Smooth muscle cell of the brain vasculature (primary cell): ENCODE measurements around the gene MVD.

Source experiments
- DNase-seq: peaks from one replicate; pipeline ENCODE4 v3.0.0-alpha.2; 2012; ENCODE audit warnings: low read depth, low spot score

MVD gene

GRCh38 chr16:88655733-88656281 lies 7.1 kb downstream of the MVD start:
- no peak for DNase-seq

GRCh38 chr16:88655053-88655732 lies 7.7 kb downstream of the MVD start:
- DNase-seq: no peak

DNA sequence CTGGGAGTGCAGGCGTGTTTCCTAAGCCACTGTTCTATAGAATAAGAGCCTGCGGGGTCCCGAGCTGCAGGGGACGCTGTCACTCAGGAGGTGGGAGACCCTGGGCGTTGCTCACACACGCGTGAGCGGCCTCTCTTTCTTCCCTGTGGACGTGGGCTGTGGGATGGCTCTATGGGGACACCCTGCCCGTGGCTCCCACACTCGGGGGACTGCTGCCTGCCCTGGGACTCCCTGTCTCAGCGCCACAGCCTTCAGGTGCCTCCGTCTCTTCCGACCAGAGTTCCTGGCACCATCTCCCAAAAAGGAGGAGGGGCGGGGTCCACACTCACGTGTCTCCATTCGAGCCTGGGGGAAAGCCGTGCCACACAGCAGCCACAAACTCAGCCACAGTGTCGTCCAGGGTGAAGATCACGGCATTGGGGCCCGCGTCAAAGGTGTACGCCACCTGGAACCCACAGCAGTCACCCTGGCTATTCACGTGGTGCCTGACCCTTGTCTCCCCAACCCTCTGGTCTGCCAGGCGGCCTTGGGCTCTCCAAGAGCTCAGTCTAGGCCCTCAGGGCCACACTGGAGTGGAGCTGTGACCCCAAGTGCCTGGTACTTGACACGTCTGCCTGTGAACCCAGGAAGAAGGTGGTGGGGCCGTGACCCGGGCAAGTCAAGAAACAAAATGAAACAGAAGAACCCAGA lies 8.4 kb downstream of the MVD start:
- DNase-seq: no peak

DNA sequence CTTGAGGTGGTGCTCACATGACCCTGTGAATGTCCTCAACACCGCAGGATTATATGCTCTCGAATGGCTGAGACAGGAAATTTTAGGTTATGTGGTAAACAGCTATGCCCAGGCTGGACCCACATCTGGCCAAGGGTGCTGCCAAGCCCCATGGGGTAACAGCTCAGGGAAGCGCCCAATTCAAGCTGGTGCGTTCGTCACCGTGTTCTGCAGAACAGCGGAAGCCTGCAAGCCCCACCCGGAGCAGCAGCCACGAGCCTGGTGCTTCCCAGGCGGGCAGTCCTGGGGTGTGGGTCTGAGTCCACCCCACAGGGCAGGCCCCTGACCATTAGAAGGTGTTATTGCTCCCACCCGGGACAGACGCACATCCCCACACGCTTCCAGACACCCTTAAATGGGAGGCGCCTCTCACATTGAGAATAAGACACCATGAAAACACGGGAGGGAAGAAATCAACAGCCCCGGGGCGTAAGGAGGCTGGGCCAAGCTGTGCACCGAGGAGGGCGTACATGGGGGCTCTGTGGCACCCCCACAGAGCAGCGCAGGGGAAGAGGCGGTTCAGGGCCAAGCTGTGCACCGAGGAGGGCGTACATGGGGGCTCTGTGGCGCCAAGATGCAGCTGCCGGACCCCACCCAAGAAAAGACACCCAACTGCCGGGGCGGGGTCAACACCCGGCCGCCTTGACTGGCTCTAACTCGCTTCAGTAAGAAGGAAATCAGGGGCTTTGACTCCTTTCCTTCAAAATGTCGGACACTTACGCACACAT lies 9.1 kb downstream of the MVD start:
- no peak for DNase-seq

- DNase-seq: no peak
These were observed 9.8 kb downstream of the MVD start for GRCh38 chr16:88653101-88653500.

DNA sequence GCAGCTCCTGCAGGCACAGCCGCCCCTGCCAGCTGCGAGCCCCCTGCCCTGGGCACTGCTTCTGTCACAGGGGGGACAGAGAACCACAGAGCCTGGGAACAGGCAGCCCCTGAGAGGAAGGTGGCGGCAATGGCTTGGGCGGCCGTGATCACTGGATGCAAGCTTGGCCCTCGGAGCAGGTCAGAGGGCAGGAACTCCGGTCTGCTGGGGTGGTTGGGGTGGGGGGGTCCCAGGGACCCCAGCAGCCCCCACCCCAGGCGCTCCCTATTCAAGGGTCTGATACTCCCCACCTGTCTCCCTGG lies 10.2 kb downstream of the MVD start:
- DNase-seq: no peak

GRCh38 chr16:88651989-88652761 lies 10.7 kb downstream of the MVD start:
- no peak for DNase-seq

DNA sequence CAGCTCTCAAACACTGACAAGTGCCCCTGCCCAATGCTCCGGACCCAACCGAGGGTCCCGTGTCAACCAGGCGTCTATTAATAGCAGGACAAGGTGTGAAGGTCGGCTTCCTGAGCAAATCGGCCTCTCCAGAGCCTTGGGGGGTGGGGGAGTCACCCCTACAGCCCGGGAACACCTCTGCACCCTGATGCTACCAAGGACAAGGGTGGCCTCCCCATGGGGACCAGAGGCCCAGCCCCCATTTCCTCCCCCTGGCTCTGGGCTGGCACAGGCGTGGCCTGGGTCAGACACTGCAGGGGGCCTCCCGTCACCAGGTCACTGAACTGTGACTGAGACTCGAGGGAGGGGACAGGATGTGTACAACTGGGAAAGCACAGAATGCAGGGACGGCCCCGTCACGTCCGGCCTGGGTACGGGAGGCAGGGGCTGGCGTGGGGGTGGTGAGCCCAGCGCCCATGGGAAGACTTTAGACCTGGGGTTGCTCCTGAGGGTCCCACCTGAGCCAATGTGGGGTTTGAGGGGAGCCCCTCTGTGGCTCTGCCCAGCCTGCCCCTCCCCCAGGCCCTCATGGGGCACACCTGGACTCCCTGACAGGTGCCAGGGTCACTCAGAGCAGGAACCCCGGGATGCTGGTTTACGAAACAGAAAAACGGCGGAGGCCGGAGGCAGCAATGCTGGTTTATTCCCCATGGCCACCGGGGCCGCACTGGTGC lies 11.5 kb downstream of the MVD start:
- no peak for DNase-seq

DNA sequence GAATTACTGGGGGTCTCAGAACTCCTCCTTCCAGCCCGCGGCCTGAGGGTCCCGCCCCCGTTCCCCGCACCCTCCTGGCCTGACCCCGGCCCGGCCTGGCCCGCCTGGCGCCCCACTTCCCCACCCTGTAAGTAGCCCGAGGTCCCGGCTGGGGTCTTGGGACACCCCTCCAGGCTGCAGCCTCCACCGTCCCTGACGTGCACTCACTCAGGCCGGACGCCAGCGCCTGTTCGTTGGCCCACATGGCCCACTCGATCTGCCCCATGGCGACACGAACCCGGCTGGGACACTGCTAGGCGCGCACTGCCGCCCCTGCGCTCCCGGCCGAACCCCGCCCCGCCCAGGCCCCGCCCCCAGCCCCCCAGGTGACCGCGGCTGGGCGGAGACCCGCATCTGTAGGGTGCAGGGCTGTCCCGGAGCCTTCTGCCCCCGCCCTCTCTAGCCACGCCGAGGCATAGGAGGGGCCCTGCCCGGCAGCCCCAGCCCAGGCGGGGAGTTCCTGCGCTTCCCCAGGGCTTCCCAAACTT lies 12.1 kb downstream of the MVD start, which contains the start of gene CYBA:
CYBA (minus strand) TSS at position 305 of the 527 bp plus-strand sequence; CDS start at position 265, 40 bp downstream.
- DNase-seq: no peak

DNA sequence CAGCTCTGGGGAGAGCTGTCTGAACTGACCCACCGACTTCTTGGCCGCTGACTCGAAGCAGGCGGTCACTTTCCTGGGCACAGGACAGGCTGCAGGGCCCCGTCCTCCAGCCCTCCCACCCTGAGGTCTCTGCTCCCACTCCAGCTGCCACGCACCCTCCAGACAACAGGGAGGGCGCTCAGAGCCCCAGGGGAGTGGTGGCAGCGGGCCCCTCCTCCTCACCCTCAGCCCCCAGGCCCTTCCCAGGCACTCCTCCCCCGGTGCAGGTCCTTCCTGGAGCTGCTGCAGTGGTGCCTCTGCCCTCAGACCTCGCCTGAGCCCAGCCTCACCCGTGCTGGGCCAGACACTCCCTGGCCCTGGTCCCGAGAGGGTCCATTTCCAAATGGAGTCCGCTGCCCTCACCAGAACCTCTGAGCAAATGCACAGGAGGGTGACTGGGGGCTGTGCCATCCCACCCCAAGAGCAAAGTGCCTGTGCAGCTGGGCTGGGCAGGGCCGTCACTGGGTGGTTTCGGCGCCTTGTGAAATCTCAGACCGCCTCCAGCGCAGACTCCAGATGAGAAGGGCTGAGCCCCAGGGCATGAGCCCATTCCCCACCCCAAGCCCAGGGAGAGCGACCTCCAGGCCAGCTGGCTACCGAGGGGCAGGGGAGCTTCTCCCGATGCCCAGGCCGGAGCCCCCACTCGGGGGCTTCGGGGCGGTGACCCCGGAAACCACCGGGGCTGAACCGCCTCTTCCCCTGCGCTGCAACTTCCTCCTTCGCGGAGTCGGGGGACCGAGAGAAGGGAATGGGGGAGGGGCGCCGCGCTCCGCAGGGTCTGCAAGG lies 12.8 kb downstream of the MVD start:
- no peak for DNase-seq

DNA sequence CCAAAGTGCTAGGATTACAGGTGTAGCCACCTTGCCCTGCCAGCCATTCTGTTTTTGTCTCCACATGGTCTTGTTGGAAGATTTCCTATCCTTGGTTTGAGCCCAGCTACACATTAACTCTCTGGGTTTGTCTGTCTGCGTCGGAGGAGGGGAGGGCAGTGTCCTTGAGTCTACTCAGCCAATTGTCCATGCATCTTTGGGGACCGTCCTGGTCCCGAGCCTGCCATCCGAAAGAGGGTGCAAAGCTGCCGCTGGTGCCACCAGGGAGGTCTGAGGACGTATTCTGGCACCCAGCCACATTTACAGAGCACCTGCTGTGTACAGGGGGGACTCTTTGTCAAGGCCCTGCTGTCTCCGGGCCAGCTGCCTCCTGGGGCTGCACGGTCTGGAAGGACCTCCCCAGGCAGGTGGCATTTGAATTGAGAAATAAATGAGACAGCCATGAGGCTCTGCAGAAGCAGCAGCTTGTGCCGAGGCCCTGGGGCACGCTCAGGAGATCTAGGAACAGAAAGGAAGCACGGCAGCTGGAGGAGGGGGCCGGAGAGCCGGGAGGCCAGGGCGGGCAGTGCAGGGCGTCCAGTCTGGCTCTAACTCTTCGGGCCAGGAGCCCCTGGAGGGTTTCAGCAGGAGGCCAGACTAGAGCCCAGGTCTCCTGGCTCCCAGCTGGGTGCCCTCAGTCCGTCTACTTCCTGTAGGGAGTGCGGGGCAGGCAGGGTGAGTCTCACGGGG lies 13.5 kb downstream of the MVD start:
- no peak for DNase-seq

DNA sequence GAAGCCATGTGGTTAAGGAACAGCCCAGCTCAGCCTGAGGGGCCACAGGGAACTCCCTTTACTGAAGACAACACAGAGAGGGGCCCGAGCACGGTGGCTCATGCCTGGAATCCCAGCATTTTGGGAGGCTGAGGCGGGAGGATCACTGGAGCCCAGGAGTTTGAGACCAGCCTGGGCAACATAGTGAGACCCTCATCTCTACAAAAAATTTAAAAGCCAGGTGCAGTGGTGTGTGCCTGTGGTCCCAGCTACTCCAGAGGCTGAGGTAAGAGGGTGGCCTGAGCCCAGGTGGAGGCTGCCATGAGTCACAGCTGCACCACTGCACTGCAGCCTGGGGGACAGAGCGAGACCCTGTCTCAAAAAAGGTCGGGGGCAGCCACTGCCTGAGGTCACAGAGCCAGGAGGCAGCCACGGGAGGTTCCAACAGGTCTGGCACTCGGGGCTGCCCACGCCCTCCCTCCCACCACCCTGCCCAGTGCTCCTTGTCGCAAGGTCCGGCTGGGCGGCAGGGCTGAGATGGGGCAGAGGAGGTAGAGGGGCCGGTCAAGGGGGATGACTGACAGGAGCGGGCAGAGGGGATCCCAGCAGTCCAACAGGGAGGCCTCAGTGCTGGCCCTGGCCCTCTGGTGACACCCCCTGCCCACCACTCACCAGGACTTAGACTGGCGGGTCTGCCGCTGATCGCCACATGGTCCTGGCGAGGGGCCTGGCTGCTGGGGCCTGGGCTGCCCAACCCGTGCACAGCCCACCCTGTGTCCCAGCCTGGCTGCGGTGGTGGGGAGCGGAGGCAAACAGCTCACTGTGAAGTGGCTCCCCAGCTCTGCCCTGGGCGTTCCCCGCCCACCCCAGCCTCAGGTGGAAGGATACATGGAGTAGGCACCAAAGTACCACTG lies 15.5 kb downstream of the MVD start:
- no peak for DNase-seq

DNA sequence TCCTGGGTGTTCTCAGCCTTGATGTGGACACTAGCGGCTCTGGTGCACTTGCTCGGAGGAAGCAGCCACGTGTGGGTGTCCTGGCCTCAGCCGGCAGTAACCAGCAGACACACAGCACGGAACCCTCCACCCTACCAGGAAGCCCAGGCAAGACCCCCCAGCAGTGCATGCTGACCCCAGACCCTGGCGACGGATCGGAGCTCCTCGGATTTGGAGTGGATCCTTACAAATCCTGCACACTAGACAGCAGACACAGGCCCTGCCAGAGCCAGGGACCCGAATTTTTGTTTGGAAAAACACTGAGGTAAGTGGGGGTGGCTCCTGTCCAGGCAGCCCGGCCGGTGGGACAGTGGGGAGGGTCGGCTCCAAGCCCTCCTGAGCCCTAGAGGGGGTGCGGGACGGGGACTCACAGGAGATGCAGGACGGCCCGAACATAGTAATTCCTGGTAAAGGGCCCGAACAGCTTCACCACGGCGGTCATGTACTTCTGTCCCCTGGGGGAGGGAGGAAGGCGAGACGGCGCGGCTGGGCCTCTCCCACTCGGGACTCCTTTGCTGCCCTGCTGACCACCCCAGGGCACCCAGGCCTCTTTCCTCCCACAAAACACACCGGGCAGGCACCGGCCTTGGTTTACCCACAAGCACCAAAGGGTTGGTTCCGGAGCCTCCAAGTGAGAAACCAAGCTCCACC lies 16.4 kb downstream of the MVD start:
- DNase-seq: no peak

DNA sequence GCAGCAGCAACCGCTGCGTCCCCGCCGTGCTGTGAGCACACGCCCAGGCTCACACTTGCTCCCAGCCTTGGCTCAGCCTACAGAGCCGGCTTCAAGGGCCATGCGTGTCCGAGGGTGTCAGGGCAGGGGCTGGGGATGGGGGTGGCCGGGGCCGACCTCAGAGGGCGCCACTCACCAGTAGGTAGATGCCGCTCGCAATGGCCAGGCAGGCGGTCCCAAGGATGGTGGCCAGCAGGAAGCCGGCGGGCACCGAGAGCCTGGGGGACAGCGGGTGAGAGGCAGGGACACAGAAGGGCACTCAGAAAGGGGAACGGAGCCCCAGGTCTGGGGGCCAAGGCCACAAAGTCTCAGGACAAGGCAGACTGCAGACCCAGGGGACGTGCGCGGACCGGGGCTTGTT lies 16.9 kb downstream of the MVD start:
- DNase-seq: no peak

GRCh38 chr16:88645455-88645854 lies 17.4 kb downstream of the MVD start:
- no peak for DNase-seq

- DNase-seq: no peak
These were observed 19.3 kb downstream of the MVD start for GRCh38 chr16:88643644-88643932.

- no peak for DNase-seq
These were observed 19.8 kb downstream of the MVD start for GRCh38 chr16:88642881-88643643.
